HG03521 (cell line): Measurements from ENCODE around the gene PCYOX1L.

Experiments
- ATAC-seq: cut with Tn5 transposase; IDR thresholded peaks from one replicate; pipeline ENCODE4 v1.9.1; 2021; ENCODE audit warnings: mild to moderate bottlenecking, moderate library complexity; ENCODE audit not compliant: unreplicated experiment

Gene PCYOX1L

GRCh38 chr5:149405550-149406202, 47.8 kb downstream of the PCYOX1L start:
- ATAC-seq, result no peak

GRCh38 chr5:149406203-149406978, 48.5 kb downstream of the PCYOX1L start:
- ATAC-seq, result no peak

- ATAC-seq, result no peak
Measured at GRCh38 chr5:149406979-149407306, 49.1 kb downstream of the PCYOX1L start.

- ATAC-seq, result no peak
Measured at GRCh38 chr5:149407323-149408251, 49.7 kb downstream of the PCYOX1L start.

GRCh38 chr5:149408252-149409099, 50.6 kb downstream of the PCYOX1L start:
- no peak for ATAC-seq

- ATAC-seq, result no peak
Measured at GRCh38 chr5:149409268-149409948, 51.6 kb downstream of the PCYOX1L start.

- ATAC-seq, result no peak
Measured at GRCh38 chr5:149410071-149410470, 52.2 kb downstream of the PCYOX1L start.

- ATAC-seq, result no peak
Measured at GRCh38 chr5:149410721-149411432, 53.0 kb downstream of the PCYOX1L start.

GRCh38 chr5:149411738-149412519, 54.1 kb downstream of the PCYOX1L start:
- no peak for ATAC-seq

- ATAC-seq, result no peak
Measured at GRCh38 chr5:149412783-149413476, 55.1 kb downstream of the PCYOX1L start.

GRCh38 chr5:149413477-149414210, 55.8 kb downstream of the PCYOX1L start:
- ATAC-seq, result no peak

- no peak for ATAC-seq
Measured at GRCh38 chr5:149414405-149415065, 56.7 kb downstream of the PCYOX1L start.

- ATAC-seq, result no peak
Measured at GRCh38 chr5:149415066-149415967, 57.5 kb downstream of the PCYOX1L start.

GRCh38 chr5:149416987-149417710, 59.3 kb downstream of the PCYOX1L start:
- ATAC-seq, result no peak

- no peak for ATAC-seq
Measured at GRCh38 chr5:149417711-149418368, 60.0 kb downstream of the PCYOX1L start.
